OCI-LY7 (cell line): Measurements from ENCODE around the gene C1QL4.

ENCODE experiments used
- EZH2phosphoT487 ChIP-seq: fragments of 200-600 bp; sonication (generic); IDR thresholded peaks from 2 replicates; pipeline ENCODE4 v1.6.1; 2018; ENCODE audit warnings: low read depth, borderline replicate concordance, mild to moderate bottlenecking, mixed run types, antibody characterized with exemption, low read length, moderate library complexity, mixed read lengths
- TF ChIP-seq, protein P1 (sequence below): fragments of 200-600 bp; sonication (generic); conservative IDR thresholded peaks from 2 replicates; pipeline ENCODE4 v1.5.1; 2014; ENCODE audit warnings: mild to moderate bottlenecking, antibody characterized with exemption, low read length, moderate library complexity, mixed read lengths

DNA sequence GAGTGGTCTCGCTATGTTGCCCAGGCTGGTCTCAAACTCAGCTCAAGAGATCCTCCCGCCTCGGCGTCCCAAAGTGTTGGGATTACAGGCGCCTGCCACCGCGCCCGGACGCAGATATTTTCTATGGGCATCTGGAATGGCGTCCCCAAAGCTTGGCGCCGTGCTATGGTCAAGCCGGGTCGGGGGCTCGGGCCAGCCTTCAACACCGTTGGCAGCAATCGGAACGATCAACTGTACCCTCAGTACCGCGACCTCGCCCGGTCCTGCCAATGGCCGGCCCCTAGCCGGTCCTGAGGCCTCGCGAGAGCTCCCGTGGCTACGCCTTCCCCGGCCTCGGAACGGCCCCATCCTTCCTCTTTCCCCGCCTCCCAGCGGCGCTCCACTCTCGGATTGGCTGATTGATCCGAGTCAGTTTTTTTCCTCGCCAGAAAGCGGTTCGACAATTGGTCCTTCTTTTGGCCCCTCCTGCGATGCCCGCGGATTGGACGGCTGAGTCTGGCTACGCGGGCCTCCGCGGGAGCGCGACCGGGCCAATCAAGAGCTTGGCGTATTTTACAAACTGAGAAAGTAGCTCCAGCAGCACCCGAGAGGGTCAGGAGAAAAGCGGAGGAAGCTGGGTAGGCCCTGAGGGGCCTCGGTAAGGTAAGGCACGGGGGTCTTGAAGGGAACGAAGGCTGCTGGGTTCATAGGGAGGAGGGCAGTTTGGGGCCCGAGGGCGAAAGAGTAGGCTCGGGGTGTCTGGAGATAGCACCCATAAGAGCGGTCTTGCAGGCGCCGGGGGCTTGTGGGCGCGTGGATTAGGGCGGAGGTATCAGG lies 14.1 kb downstream of the C1QL4 start, which contains the start of gene TROAP:
- TF ChIP-seq, protein P1, sequence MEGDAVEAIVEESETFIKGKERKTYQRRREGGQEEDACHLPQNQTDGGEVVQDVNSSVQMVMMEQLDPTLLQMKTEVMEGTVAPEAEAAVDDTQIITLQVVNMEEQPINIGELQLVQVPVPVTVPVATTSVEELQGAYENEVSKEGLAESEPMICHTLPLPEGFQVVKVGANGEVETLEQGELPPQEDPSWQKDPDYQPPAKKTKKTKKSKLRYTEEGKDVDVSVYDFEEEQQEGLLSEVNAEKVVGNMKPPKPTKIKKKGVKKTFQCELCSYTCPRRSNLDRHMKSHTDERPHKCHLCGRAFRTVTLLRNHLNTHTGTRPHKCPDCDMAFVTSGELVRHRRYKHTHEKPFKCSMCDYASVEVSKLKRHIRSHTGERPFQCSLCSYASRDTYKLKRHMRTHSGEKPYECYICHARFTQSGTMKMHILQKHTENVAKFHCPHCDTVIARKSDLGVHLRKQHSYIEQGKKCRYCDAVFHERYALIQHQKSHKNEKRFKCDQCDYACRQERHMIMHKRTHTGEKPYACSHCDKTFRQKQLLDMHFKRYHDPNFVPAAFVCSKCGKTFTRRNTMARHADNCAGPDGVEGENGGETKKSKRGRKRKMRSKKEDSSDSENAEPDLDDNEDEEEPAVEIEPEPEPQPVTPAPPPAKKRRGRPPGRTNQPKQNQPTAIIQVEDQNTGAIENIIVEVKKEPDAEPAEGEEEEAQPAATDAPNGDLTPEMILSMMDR, result no peak
- no peak for TF ChIP-seq EZH2phosphoT487
